T47D (cell line): ENCODE data around the gene AATF.
"Not testable (repeated sequence)": the region's sequence is repeated elsewhere in the genome, so short reads cannot be mapped to it uniquely, and the experiment has no call there.

ENCODE experiments used
- DNase-seq, 2 experiments: peaks; one replicate each; pipeline versions ENCODE4 v3.0.0 to v3.0.0-alpha.2; 2011 to 2012; ENCODE audit warnings: low read depth in 1 of 2, low spot score in 1 of 2
- JUND ChIP-seq: IDR thresholded peaks from 2 replicates; pipeline ENCODE4 v1.6.1; 2012; ENCODE audit warnings: low read depth
- in situ Hi-C: cut with HindIII; loops from 2 replicates; pipeline ENCODE4 v1.10.0; 2016; ENCODE audit warnings: low sequenced_read_pairs, low pct_unique_long_range_greater_than_20kb

The AATF gene

GRCh38 chr17:37060094-37060493 is 111.3 kb downstream of the AATF start:
- peak; percentile 21 to 59 for DNase-seq
- in situ Hi-C loops, result no loop called here
- TF ChIP-seq JUND, result no peak

DNA sequence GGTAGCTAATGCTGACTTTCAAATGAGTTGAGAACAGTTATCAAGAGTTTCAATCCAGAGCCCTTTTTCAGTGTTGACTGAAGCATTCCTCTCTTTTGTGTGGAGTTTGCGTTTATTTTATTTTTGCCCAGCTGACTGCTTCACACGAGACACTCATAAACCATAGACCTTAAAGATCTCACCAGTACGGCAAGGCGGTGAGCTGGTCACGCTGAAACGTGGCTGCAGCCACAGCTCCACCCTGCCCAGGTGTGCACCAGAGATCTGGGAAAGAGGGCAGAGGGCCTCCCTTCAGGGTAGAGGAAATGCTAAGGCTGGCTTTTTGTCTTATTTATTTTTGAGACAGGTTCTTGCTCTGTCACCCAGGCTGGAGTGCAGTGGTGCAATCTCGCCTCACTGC is 112.2 kb downstream of the AATF start:
- no peak for TF ChIP-seq JUND
- in situ Hi-C loops, result no loop called here
- peak; percentile 28 to 69 for DNase-seq

- in situ Hi-C loops, result no loop called here
- no peak for DNase-seq
- TF ChIP-seq JUND, result no peak
Observed at GRCh38 chr17:37062021-37062420, 113.3 kb downstream of the AATF start.

GRCh38 chr17:37064206-37064605 is 115.5 kb downstream of the AATF start:
- in situ Hi-C loops, result no loop called here
- no peak for DNase-seq
- no peak for TF ChIP-seq JUND

- TF ChIP-seq JUND, result no peak
- no peak for DNase-seq
- in situ Hi-C loops, result no loop called here
Observed at GRCh38 chr17:37064956-37065355, 116.2 kb downstream of the AATF start.

GRCh38 chr17:37065486-37066321 is 117.0 kb downstream of the AATF start:
- no peak for DNase-seq
- TF ChIP-seq JUND, result no peak
- in situ Hi-C loops, result no loop called here

- in situ Hi-C loops, result no loop called here
- TF ChIP-seq JUND, result no peak
- DNase-seq, result no peak
Observed at GRCh38 chr17:37066322-37067255, 117.8 kb downstream of the AATF start.

DNA sequence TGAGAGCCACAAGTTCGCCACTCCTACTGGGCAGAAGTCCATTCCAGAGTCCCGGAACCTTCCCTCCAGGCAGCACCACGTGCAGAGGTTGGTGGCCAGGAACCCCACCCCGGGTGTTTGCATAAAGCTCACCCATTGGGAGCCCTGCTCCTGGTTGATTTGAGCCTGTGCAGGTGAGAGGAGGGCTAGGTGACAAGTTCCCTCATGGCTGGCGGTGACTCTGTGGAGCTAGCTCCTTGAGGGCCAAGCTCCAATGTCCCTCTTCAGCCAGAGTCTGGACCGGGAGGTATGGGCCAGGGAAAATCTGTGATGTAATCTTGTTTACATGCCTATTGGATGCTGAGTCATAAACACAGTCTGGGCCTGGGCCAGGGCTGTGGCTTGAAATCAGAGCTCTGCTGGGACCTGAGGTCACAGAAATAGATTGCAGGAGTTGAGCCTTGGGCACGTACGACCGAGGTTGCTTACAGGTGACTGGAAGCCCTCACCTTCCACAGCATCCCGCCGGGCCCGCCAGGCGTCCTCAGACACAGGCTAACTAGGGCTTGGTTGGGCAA is 118.9 kb downstream of the AATF start:
- TF ChIP-seq JUND, result peak; percentile 62
- DNase-seq, result peak; percentile 59 to 76
- in situ Hi-C loops, result no loop called here

GRCh38 chr17:37068266-37068665 is 119.5 kb downstream of the AATF start:
- no peak for DNase-seq
- in situ Hi-C loops, result no loop called here
- no peak for TF ChIP-seq JUND

- in situ Hi-C loops, result no loop called here
- DNase-seq, result no peak
- TF ChIP-seq JUND, result no peak
Observed at GRCh38 chr17:37069087-37069486, 120.3 kb downstream of the AATF start.

DNA sequence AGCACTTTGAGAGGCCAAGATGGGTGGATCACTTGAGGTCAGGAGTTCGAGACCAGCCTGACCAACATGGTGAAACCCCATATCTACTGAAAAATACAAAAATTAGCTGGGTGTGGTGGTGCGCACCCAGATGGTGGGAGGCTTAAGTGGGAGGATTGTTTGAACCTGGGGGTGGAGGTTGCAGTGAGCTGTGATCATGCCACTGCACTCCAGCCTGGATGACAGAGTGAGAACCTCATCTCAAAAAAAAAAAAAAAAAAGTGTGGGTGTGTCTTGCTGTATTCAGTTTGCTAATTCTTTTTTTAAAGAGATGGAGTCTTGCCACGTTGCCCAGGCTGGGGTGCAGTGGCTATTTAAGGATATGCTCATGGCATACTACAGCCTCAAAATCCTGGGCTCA is 124.7 kb downstream of the AATF start:
- DNase-seq, in situ Hi-C loops: not testable (repeated sequence)

GRCh38 chr17:37079065-37079708 is 130.4 kb downstream of the AATF start:
- DNase-seq, result no peak
- in situ Hi-C loops, result no loop called here
- TF ChIP-seq JUND, result no peak
